ENCODE data around the gene ABCB11. TPM values are rescaled to one million over a fixed set of nuclear protein-coding genes. Genes with fewer than 3 reads are reported as not detected.
"Not testable (repeated sequence)": the region's sequence is repeated elsewhere in the genome, so short reads cannot be mapped to it uniquely, and the experiment has no call there.

ABCB11 gene
- total RNA-seq, 1 experiment from 2014 or later: not detected

DNA sequence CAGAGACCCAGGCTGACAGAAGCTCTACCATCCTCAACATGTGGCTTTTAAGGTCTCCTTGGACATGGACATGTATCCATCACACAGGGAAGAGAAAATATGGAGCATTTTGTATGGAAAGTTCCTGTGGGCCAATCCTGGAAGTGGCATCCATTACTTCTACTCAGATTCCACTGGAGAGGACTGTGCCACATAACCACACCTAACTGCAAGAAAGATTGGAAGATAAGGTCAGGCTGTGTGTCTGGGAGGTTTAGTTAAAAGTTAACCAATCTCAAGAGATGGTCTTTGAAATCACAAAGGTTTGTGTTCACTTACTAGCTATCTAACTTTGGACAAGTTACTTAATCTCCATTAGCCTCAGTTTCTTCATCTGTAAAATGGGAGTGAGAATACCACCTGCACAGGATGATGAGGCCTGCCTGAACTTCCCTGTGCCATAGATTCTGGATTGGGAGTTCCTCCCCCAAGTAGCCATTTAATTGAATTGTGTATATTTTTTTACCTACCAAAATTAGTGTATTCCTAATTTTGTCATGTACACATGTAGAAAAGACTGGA is 3.9 kb upstream of the ABCB11 start:
- peak overlapping the region; percentile 44 for H3K27ac ChIP-seq
- no peak overlapping the region for H3K4me3 ChIP-seq
- H3K27me3 ChIP-seq (replicated peaks): no peaks in the 10 kb centered on the region
- no peaks in the 10 kb centered on the region for H3K36me3 ChIP-seq
- H3K9me3 ChIP-seq (replicated peaks): no peaks in the 10 kb centered on the region
- no peak for DNase-seq (ENCODE audit: low read depth in 1 of 2, low spot score in 2 of 2)
- peaks cover 29% of the 10 kb centered on the region for H3K4me1 ChIP-seq (replicated peaks)

DNA sequence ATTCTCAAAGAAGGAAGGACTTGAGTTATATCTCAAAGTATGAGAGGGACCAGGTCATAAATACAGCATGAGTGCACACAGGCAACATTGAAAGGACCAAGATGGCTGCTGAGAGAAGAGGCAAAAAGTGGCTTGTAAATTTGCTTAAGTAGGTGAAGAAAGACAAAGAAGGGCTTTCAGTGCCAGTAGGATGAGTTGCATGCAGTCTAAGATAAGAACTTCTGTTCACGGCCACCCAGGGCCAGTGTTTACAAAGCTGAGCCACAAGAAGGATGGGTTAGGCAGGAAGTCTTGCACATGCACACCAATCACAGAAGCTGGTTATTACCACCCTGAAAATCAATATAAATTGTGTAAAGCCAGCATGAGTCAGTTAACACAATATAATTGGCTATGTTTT is 3.1 kb upstream of the ABCB11 start:
- H3K27ac ChIP-seq: peak overlapping the region; percentile 69
- peak; percentile 87 to 89 for DNase-seq (ENCODE audit: low read depth in 1 of 2, low spot score in 2 of 2)
- H3K9me3 ChIP-seq (replicated peaks): no peaks in the 10 kb centered on the region
- no peaks in the 10 kb centered on the region for H3K36me3 ChIP-seq
- peaks cover 29% of the 10 kb centered on the region for H3K4me1 ChIP-seq (replicated peaks)
- no peaks in the 10 kb centered on the region for H3K27me3 ChIP-seq (replicated peaks)
- no peak overlapping the region for H3K4me3 ChIP-seq

DNA sequence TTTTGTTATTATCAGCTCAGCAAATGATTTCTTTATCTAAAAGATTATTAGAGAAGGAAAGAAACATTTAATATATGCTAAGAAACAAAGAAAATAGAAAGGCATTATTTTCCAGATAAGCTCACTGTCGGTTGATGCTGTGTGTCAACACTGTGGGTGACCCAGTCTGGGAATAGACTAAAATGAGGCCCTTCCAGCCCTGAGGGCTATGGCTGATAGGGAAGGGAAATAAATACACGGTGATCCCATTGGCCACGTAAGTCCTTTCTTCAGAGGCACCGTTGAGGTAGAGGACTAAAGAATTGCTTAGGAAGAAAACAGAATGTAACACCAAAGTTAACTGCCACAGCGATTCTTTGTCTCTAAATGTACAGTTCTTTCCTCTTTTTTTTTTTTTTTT is 1.8 kb downstream of the ABCB11 start:
- Histone ChIP-seq H3K27ac (no peak overlapping the region), H3K4me1 (replicated peaks) (peaks cover 17% of the 10 kb centered on the region), H3K27me3 (replicated peaks) (no peaks in the 10 kb centered on the region), H3K9me3 (replicated peaks) (no peaks in the 10 kb centered on the region), H3K36me3 (no peaks in the 10 kb centered on the region), H3K4me3 (no peak overlapping the region)
- no peak for DNase-seq (ENCODE audit: low read depth in 1 of 2, low spot score in 2 of 2)

DNA sequence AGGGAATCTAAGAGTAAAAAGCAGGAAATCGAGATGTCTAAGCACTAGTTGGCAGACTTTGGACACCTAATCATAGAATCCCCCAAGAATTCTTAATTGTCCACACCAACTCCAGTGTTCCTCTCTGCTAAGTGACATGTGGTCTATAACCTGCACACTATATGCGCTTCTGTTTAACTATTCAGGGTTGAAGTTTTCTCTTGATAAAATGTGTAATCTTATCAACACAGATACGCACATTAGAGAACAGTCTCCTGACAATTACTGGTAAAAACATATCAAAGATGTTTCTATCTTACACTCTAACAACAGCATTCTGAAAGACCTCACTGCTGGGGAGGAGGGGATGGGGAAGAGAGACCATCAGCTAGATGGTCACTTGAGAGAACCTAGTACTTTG is 3.9 kb downstream of the ABCB11 start:
- Histone ChIP-seq H3K4me3 (no peak overlapping the region), H3K9me3 (replicated peaks) (no peaks in the 10 kb centered on the region), H3K36me3 (no peaks in the 10 kb centered on the region)

DNA sequence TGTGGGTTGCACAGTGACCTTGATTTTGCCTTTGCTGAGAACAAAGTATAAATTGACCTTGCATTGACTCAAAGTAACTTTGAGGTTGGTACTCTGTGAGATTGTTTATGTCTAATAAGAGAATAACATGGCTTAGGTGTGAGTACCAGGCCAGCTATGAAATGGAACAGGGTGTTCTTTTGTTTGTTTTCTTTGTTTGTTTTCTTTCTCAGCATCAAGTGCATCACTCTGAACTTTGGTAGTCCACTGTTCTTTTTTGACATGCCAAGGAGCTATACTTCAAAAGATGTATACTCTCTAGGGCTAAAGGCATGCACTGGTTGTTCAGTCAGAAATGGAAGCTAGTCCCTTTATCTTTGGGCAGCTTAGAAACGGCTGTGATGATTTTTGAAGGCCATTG is 5.1 kb downstream of the ABCB11 start:
- H3K27me3 ChIP-seq (replicated peaks): no peaks in the 10 kb centered on the region
- no peak overlapping the region for H3K27ac ChIP-seq
- peaks cover 5% of the 10 kb centered on the region; the same call in 1 of the 2 replicates for H3K4me1 ChIP-seq (replicated peaks)
- no peaks in the 10 kb centered on the region for H3K9me3 ChIP-seq (replicated peaks)
- DNase-seq (ENCODE audit: low read depth in 1 of 2, low spot score in 2 of 2): no peak
- H3K36me3 ChIP-seq: no peaks in the 10 kb centered on the region
- H3K4me3 ChIP-seq: no peak overlapping the region

More for the DNA sequence above, 3.9 kb downstream of the ABCB11 start:
- H3K4me1 ChIP-seq (replicated peaks): peaks cover 5% of the 10 kb centered on the region; the same call in 1 of the 2 replicates
- H3K27ac ChIP-seq: no peak overlapping the region
- DNase-seq (ENCODE audit: low read depth in 1 of 2, low spot score in 2 of 2): no peak
- no peaks in the 10 kb centered on the region for H3K27me3 ChIP-seq (replicated peaks)

DNA sequence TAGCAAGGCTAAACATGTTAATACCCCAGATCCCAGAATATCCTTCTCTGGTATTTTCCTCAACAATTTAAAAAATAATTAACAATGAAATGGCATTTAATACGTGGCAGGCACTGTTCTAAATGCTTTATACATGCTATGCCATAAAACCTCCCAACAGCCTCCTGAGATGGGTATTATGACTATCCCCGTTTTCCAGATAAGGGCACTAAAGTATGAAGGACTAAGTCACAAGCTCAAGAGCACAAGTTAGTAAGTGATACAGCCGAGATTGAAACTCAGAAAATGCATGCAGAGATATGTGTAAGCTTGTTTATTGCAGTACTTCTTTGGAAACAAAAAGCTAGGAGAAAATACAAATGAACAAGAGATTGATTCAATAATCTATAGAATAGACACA is 8.0 kb downstream of the ABCB11 start:
- H3K4me1 ChIP-seq (replicated peaks): peaks cover 5% of the 10 kb centered on the region; the same call in 1 of the 2 replicates
- no peak overlapping the region for H3K4me3 ChIP-seq
- H3K27me3 ChIP-seq (replicated peaks): no peaks in the 10 kb centered on the region
- no peaks in the 10 kb centered on the region for H3K36me3 ChIP-seq
- no peak overlapping the region for H3K27ac ChIP-seq
- no peak for DNase-seq (ENCODE audit: low read depth in 1 of 2, low spot score in 2 of 2)
- H3K9me3 ChIP-seq (replicated peaks): no peaks in the 10 kb centered on the region

DNA sequence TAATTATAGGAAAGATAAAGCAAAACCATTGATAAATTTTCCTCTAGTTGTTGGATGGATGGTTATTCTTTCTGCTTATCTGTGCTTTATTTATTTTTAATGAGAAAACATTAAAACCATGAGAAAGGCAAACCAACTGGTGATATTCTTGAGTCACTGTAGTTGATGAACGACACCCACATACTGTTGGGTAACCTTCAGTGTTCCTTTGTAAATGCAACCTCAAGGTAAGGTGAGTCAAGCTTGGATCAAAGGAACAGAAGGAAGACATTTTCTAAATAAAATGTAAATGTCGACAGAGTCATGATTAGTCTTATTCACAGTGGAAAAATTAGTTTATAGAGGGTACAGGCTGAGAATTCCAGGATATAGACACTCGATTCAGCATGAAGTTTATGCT is 12.7 kb downstream of the ABCB11 start:
- DNase-seq (ENCODE audit: low read depth in 1 of 2, low spot score in 2 of 2): no peak
- no peaks in the 10 kb centered on the region for H3K9me3 ChIP-seq (replicated peaks)
- H3K27ac ChIP-seq: no peak overlapping the region
- no peak overlapping the region for H3K4me3 ChIP-seq
- H3K4me1 ChIP-seq (replicated peaks): peaks cover 3% of the 10 kb centered on the region
- H3K36me3 ChIP-seq: no peaks in the 10 kb centered on the region
- H3K27me3 ChIP-seq (replicated peaks): no peaks in the 10 kb centered on the region

DNA sequence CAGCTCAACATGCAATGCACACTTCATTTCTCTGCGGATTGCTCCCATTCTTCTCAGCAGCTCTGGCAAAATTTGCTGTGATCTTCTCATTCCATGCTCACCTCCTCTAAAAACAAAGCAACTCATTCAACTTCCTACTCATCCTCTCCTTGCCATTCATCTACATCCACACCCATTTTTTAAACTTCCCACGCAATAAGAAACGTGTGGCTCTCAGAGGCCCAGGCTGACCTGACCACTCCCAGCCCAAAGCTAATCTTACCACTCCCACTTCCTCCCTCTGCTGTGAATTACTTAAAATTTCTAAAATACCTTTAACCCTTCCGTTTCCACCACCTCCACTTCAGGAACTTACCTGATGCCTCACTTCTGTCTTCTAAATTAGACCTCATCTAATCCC is 15.2 kb downstream of the ABCB11 start:
- Histone ChIP-seq H3K9me3 (replicated peaks) (no peaks in the 10 kb centered on the region), H3K27ac (no peak overlapping the region), H3K27me3 (replicated peaks) (no peaks in the 10 kb centered on the region), H3K4me1 (replicated peaks) (peaks cover 28% of the 10 kb centered on the region), H3K4me3 (no peak overlapping the region), H3K36me3 (no peaks in the 10 kb centered on the region)
- DNase-seq (ENCODE audit: low read depth in 1 of 2, low spot score in 2 of 2): no peak

DNA sequence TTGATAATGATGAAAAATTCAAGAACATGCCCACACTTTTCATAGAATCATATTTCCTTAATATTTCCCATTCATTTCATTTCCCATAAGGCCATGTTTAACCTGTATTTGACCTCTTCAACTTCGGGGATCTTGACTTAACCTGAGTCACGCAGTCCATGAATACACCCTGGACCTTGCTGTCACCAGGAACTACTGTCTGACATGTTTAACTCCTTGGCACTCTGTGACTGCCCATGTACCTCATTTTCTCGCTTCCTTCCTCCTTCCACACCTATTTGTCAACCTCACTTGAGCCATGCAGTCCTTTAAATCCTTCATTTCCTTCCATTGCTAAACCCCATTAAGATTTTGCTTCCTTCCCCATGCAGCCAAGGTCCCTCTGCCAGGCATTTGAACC is 16.3 kb downstream of the ABCB11 start:
- Histone ChIP-seq H3K36me3 (no peaks in the 10 kb centered on the region), H3K27me3 (replicated peaks) (no peaks in the 10 kb centered on the region), H3K4me3 (no peak overlapping the region), H3K9me3 (replicated peaks) (no peaks in the 10 kb centered on the region), H3K27ac (no peak overlapping the region), H3K4me1 (replicated peaks) (peaks cover 35% of the 10 kb centered on the region)
- no peak for DNase-seq (ENCODE audit: low read depth in 1 of 2, low spot score in 2 of 2)

DNA sequence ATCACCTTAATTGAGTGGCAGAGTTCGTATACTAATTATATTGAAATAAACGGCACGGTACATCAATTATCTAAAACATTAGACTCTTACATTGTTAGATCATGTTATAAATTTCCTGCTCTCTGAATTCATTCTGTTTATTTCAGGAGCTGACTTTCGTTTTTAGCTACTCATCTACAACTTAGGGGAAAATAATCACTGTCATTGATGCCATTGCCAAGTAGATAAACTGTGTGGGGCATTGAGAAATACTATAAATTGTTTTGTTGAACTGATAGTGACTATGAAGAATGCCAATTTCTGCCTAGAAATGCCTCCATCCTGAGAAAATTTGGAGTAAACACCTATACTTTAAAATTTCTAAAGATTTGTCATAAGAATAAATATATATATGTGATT is 17.5 kb downstream of the ABCB11 start:
- peak overlapping the region; percentile 81 for H3K27ac ChIP-seq
- H3K4me3 ChIP-seq: no peak overlapping the region
- no peaks in the 10 kb centered on the region for H3K9me3 ChIP-seq (replicated peaks)
- H3K27me3 ChIP-seq (replicated peaks): no peaks in the 10 kb centered on the region
- no peaks in the 10 kb centered on the region for H3K36me3 ChIP-seq
- H3K4me1 ChIP-seq (replicated peaks): peaks cover 35% of the 10 kb centered on the region
- DNase-seq (ENCODE audit: low read depth in 1 of 2, low spot score in 2 of 2): no peak

DNA sequence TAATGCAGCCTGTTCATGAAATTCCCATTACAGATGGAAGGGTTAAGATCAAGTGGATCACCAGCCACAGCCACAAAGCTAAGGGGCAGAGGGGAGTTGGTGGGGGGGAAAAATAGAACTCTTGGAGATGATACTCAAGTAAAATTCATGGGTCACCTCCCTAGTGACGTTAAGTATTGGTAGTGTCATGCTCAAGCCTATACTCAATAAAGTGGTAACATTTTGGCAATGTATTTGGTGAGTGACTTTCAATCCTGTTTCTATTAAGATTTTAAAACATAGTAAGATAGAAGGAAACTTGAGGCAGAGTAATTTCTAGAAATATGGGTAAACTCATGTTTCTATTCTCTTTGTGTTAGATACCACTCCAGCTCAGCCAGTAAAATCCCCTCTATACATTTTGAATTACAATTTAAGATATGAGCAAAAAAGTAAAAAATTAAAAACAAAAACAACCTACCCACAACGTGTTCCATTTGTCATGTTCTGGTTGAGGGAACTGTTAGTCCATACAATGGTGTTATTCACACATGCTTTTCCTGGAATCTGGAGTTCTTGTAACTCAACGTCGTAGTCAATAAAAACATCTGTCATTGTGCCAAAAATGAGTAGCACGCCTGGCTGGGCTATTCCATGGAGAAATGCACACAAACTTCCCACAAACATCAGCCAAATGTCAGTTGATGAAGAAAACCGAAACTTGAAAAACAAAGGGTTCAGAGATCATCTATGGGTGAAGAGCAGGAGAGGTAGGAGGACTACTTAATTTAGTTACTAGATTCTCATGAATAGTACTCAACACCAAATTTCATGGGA is 18.1 kb downstream of the ABCB11 start:
- peak overlapping the region; percentile 81 for H3K27ac ChIP-seq
- peak in 1 of 2 experiments; percentile 47 for DNase-seq (ENCODE audit: low read depth in 1 of 2, low spot score in 2 of 2)
- H3K4me3 ChIP-seq: no peak overlapping the region
- no peaks in the 10 kb centered on the region for H3K9me3 ChIP-seq (replicated peaks)
- no peaks in the 10 kb centered on the region for H3K36me3 ChIP-seq
- no peaks in the 10 kb centered on the region for H3K27me3 ChIP-seq (replicated peaks)
- peaks cover 35% of the 10 kb centered on the region for H3K4me1 ChIP-seq (replicated peaks)

DNA sequence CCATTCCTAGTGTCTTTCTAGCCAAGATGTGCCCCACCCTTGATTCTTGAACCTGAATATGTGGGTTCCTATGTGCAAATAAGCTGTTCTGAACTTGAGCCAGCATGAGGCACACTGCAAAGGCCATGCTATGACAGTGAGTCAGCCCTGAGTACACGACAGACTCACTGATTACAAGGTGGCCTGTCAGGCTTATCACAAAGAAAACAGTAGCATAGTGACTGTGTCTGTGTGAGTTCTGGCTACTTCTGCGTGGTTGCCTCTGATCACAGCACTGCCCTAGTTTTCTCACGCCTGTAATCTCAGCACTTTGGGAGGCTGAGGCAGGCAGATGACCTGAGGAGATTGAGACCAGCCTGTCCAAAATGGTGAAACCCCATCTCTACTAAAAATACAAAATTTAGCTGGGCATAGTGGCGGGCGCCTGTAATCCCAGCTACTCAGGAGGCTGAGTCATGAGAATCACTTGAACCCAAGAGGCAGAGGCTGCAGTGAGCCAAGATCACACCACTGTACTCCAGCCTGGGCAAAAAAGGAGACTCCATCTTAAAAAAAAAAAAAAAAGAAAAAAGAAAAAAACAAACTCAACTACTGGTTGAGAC is 18.8 kb downstream of the ABCB11 start:
- not testable (repeated sequence) for H3K27me3 ChIP-seq (replicated peaks); H3K4me3 ChIP-seq; H3K9me3 ChIP-seq (replicated peaks); H3K36me3 ChIP-seq
- Histone ChIP-seq H3K27ac (peak overlapping the region; percentile 81), H3K4me1 (replicated peaks) (peaks cover 35% of the 10 kb centered on the region)
- DNase-seq (ENCODE audit: low read depth in 1 of 2, low spot score in 2 of 2): peak; percentile 86 to 88

DNA sequence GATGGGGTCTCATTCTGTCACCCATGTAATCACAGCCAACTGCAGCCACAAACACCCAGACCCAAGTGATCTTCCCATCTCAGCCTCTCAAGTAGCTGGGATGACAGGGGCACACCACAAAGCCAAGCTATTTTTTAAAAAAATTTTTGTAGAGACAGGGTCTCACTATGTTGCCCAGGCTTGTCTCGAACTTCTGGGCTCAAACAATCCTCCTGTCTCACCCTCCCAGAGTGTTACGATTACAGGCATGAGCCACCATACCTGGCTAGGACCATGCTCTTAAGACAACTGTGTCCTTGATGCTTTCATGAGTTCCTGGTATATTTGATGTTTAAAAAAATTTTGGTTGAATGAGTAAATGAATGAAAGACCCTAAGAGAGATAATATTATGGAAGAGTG is 19.4 kb downstream of the ABCB11 start:
- DNase-seq (ENCODE audit: low read depth in 1 of 2, low spot score in 2 of 2): no peak
- peaks cover 35% of the 10 kb centered on the region for H3K4me1 ChIP-seq (replicated peaks)
- no peaks in the 10 kb centered on the region for H3K36me3 ChIP-seq
- no peaks in the 10 kb centered on the region for H3K9me3 ChIP-seq (replicated peaks)
- no peaks in the 10 kb centered on the region for H3K27me3 ChIP-seq (replicated peaks)
- H3K27ac ChIP-seq: peak overlapping the region; percentile 81
- no peak overlapping the region for H3K4me3 ChIP-seq

Data from SJSA1 (cell line).